Breast epithelium (tissue), 3 donors: Measurements from ENCODE around the gene BCAS3.

ENCODE experiments used
- CTCF ChIP-seq, 3 donors: fragments of 450-650 bp; IDR thresholded peaks; one replicate each; pipeline ENCODE4 v1.5.1; 2016 to 2017; ENCODE audit warnings: antibody characterized with exemption in 3 of 3, mild to moderate bottlenecking in 3 of 3, moderate library complexity in 3 of 3
- POLR2A ChIP-seq: fragments of 450-650 bp; IDR thresholded peaks from one replicate; pipeline ENCODE4 v1.6.1; 2016; ENCODE audit warnings: antibody characterized with exemption, mild to moderate bottlenecking, moderate library complexity
- POLR2AphosphoS5 ChIP-seq, 3 donors: sonication (generic); formaldehyde crosslinking; IDR thresholded peaks; one replicate each; pipeline ENCODE4 v1.6.1; 2017; ENCODE audit warnings: antibody characterized with exemption in 3 of 3

- TF ChIP-seq POLR2A (no peak), CTCF (IDR thresholded peaks at IDR 0.05) (no peak), POLR2AphosphoS5 (IDR thresholded peaks at IDR 0.05) (no peak)
Observed at GRCh38 chr17:61415374-61416210, 737.9 kb downstream of the BCAS3 start.
